DMS 273 (cell line): Measurements from ENCODE around the gene CBLIF.
"Not testable (repeated sequence)": the region's sequence is repeated elsewhere in the genome, so short reads cannot be mapped to it uniquely, and the experiment has no call there.

Source experiments
- DNase-seq: peaks from one replicate; lab custom pipeline; 2025; ENCODE audit not compliant: unreplicated experiment; lab: John Stamatoyannopoulos, UW

CBLIF gene

GRCh38 chr11:59800390-59801025 lies 44.8 kb downstream of the CBLIF start:
- no peak for DNase-seq

DNA sequence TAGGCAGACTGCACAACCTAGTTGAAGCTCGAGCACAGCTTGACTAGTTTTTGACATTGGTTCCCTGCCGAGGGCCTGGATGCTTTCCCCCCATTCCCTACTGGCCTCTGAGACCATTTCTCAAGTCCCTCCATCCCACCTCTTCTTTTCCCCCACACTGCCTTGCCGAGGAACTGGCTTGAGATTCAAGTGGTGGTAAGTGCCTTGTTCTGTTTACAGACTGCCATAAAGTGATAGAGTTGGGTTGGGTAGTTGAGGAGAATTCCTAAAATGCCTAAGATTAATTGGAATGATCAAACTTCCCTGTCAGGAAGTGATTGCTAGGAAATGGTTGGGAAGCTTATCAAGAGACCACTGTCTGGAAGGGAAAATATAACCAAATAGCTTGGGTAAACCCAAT lies 50.9 kb downstream of the CBLIF start:
- DNase-seq: no peak

GRCh38 chr11:59792507-59792906 lies 52.8 kb downstream of the CBLIF start:
- no peak for DNase-seq

- DNase-seq: no peak
Observed at GRCh38 chr11:59791639-59792038, 53.7 kb downstream of the CBLIF start.

DNA sequence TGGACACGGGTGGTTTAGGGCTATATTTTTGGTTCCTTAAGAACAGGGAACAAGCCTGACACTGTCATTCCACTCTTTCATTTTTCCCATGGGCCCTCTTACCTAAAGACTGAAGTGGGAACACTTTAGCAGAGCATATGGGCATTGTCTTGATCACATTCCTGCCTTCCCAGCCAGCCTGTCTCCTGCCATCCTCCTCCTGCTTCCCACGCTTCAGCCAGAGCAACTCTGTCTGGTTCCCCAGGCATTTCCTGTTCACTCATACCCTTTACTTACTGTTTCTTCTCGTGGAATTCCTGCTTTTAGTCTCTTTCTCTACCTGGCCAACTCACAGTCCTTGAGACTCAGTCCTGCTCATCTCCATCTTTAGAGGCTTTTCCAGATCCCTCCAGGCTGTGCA lies 57.5 kb downstream of the CBLIF start:
- DNase-seq: no peak

DNA sequence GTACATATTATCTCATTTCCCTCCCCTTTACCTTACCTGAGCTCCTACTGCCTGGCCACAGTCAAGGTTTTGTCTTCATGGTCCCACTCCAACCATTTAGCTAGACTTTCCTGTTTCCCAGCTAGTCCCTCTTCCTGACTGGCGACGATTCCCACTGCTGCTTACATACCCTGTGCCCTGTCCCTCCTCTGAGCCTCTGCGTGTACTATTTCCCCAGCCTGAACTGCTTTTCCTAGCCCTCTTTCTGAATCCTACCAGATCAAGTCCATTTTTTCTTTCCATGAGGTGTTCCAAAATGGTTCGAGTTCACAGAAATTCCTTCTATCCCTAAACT lies 58.1 kb downstream of the CBLIF start:
- DNase-seq: no peak

GRCh38 chr11:59785818-59786217 lies 59.5 kb downstream of the CBLIF start:
- no peak for DNase-seq

GRCh38 chr11:59784441-59784840 lies 60.9 kb downstream of the CBLIF start:
- not testable (repeated sequence) for DNase-seq

GRCh38 chr11:59783632-59784090 lies 61.6 kb downstream of the CBLIF start:
- no peak for DNase-seq

- DNase-seq: no peak
Observed at GRCh38 chr11:59782080-59782479, 63.2 kb downstream of the CBLIF start.

- DNase-seq: no peak
Observed at GRCh38 chr11:59779487-59779886, 65.8 kb downstream of the CBLIF start.
